A549 (cell line): Measurements from ENCODE around the gene FREY1. TPM values are rescaled to one million over a fixed set of nuclear protein-coding genes. Genes with fewer than 3 reads are reported as not detected.

ENCODE experiments used
- ATAC-seq, 2 experiments: fragments of 200-7000 bp in 1 of 2; fragments of >200 bp in 1 of 2; cut with Nextera tagmentation in 1 of 2; cut with Tn5 transposase in 1 of 2; 3 replicates each; pipeline versions ENCODE4 v1.8.0 to v1.9.1; 2018 to 2020; ENCODE audit warnings: mild to moderate bottlenecking in 1 of 2, moderate library complexity in 1 of 2
- CTCF ChIA-PET: fragments of 300-600 bp; sonication (Branson Sonifier 250); formaldehyde crosslinking; extraction: SDS; loops from one replicate; lab custom pipeline; 2021; ENCODE audit warnings: antibody characterized with exemption, inconsistent platforms; lab: Yijun Ruan, JAX
- POLR2A ChIA-PET: fragments of 350-600 bp; formaldehyde crosslinking; extraction: SDS; loops from one replicate; lab custom pipeline; 2021; ENCODE audit warnings: antibody characterized with exemption, inconsistent platforms; lab: Yijun Ruan, JAX
- DNase-seq, 2 experiments: peaks; one replicate each; pipeline versions ENCODE4 v3.0.0 to v3.0.0-alpha.2; 2011 to 2016; ENCODE audit warnings: low read depth in 1 of 2, low spot score in 1 of 2
- FAIRE-seq: peaks from 2 replicates; lab custom pipeline; 2011; peaks lifted over from hg19 to GRCh38; lab: Jason Lieb, UNC
- H3K27ac ChIP-seq, 2 experiments: fragments of >200 bp; sonication (Bioruptor Twin); formaldehyde crosslinking; 3 replicates each; pipeline ENCODE4 v1.5.1; 2016 to 2017
- H3K4me1 ChIP-seq: fragments of >200 bp; sonication (Bioruptor Twin); formaldehyde crosslinking; 3 replicates; pipeline ENCODE4 v1.6.1; 2016
- H3K4me2 ChIP-seq: fragments of >200 bp; sonication (Bioruptor Twin); formaldehyde crosslinking; 3 replicates; pipeline ENCODE4 v1.6.1; 2016
- H3K4me3 ChIP-seq: fragments of >200 bp; sonication (Bioruptor Twin); formaldehyde crosslinking; 3 replicates; pipeline ENCODE4 v1.5.1; 2016
- H3K9me3 ChIP-seq: fragments of >200 bp; sonication (Bioruptor Twin); formaldehyde crosslinking; 3 replicates; pipeline ENCODE4 v1.6.1; 2016
- CHD2 ChIP-seq: fragments of 150-350 bp; IDR thresholded peaks from 2 replicates; pipeline ENCODE4 v1.6.1; 2014; ENCODE audit warnings: low read length; ENCODE audit not compliant: partially characterized antibody
- CHD4 ChIP-seq: fragments of 200-600 bp; sonication (generic); IDR thresholded peaks from 2 replicates; pipeline ENCODE4 v1.6.1; 2016; ENCODE audit warnings: antibody characterized with exemption, mild to moderate bottlenecking, borderline replicate concordance
- EP300 ChIP-seq, 2 experiments: fragments of >200 bp; sonication (Bioruptor Twin); formaldehyde crosslinking; IDR thresholded peaks; 2 replicates in 1 of 2; 3 replicates in 1 of 2; pipeline ENCODE4 v1.6.1; 2016 to 2017
- FOSL2 ChIP-seq, 2 experiments: fragments of 450-650 bp in 1 of 2; fragments of >200 bp in 1 of 2; sonication (Bioruptor Twin) in 1 of 2; formaldehyde crosslinking; IDR thresholded peaks; 2 replicates each; pipeline versions ENCODE4 v1.5.0 to v1.6.1; 2016 to 2020; ENCODE audit warnings: mild to moderate bottlenecking in 1 of 2, moderate library complexity in 1 of 2
- FOXS1 ChIP-seq: fragments of 250-450 bp; sonication (Bioruptor Pico); IDR thresholded peaks from 2 replicates; pipeline ENCODE4 v1.5.0; 2020; ENCODE audit warnings: mild to moderate bottlenecking, moderate library complexity
- GATA3 ChIP-seq: IDR thresholded peaks from 2 replicates; pipeline ENCODE4 v1.6.1; 2012; ENCODE audit warnings: borderline replicate concordance
- HDAC2 ChIP-seq: fragments of 200-600 bp; sonication (generic); IDR thresholded peaks from 2 replicates; pipeline ENCODE4 v1.6.1; 2016
- HEYL ChIP-seq: fragments of 250-450 bp; sonication (Bioruptor Pico); IDR thresholded peaks from 2 replicates; pipeline ENCODE4 v1.8.0; 2021; ENCODE audit warnings: mild to moderate bottlenecking, moderate library complexity
- HOXA7 ChIP-seq: fragments of 250-450 bp; sonication (Bioruptor Pico); IDR thresholded peaks from 2 replicates; pipeline ENCODE4 v1.5.0; 2020; ENCODE audit warnings: mild to moderate bottlenecking, moderate library complexity
- HOXB5 ChIP-seq: fragments of 250-450 bp; sonication (Bioruptor Pico); IDR thresholded peaks from 2 replicates; pipeline ENCODE4 v1.5.0; 2020; ENCODE audit warnings: mild to moderate bottlenecking, moderate library complexity
- JUN ChIP-seq, 2 experiments: fragments of >200 bp; sonication (Bioruptor Twin); formaldehyde crosslinking; IDR thresholded peaks; 2 replicates in 1 of 2; 3 replicates in 1 of 2; pipeline ENCODE4 v1.6.1; 2016 to 2017
- KDM1A ChIP-seq: fragments of 200-600 bp; sonication (generic); IDR thresholded peaks from 2 replicates; pipeline ENCODE4 v1.6.1; 2016; ENCODE audit warnings: low read depth, mild to moderate bottlenecking
- MAFK ChIP-seq: fragments of 450-650 bp; IDR thresholded peaks from 2 replicates; pipeline ENCODE4 v1.6.1; 2014; ENCODE audit not compliant: partially characterized antibody
- MAZ ChIP-seq: fragments of 150-350 bp; IDR thresholded peaks from 2 replicates; pipeline ENCODE4 v1.6.1; 2014; ENCODE audit warnings: antibody characterized with exemption, low read depth, low read length, borderline replicate concordance
- NFE2L2 ChIP-seq: fragments of 150-350 bp; conservative IDR thresholded peaks from 2 replicates; pipeline ENCODE4 v1.6.1; 2014; ENCODE audit warnings: low read length
- POLR2A ChIP-seq: IDR thresholded peaks from 2 replicates; pipeline ENCODE4 v1.6.1; 2012; ENCODE audit warnings: mild to moderate bottlenecking, low read length
- POLR2AphosphoS2 ChIP-seq: conservative IDR thresholded peaks from 2 replicates; pipeline ENCODE4 v1.6.1; 2012; ENCODE audit warnings: low read length, improper control_type of control experiment, inconsistent platforms
- RAD21 ChIP-seq, 2 experiments: fragments of >200 bp in 1 of 2; sonication (Bioruptor Twin) in 1 of 2; formaldehyde crosslinking in 1 of 2; IDR thresholded peaks in 1 of 2; conservative IDR thresholded peaks in 1 of 2; 2 replicates in 1 of 2; 3 replicates in 1 of 2; pipeline ENCODE4 v1.6.1; 2012 to 2018; ENCODE audit warnings: inconsistent platforms in 1 of 2
- RARB ChIP-seq: fragments of 250-450 bp; sonication (Bioruptor Pico); IDR thresholded peaks from 2 replicates; pipeline ENCODE4 v1.8.0; 2021; ENCODE audit warnings: mild to moderate bottlenecking, moderate library complexity
- RCOR1 ChIP-seq: fragments of 150-350 bp; IDR thresholded peaks from 2 replicates; pipeline ENCODE4 v1.6.1; 2014; ENCODE audit warnings: antibody characterized with exemption, low read length, low read depth
- RNF2 ChIP-seq: fragments of 200-600 bp; sonication (generic); IDR thresholded peaks from 2 replicates; pipeline ENCODE4 v1.6.1; 2016; ENCODE audit warnings: low read depth, mild to moderate bottlenecking, antibody characterized with exemption, moderate library complexity, borderline replicate concordance
- SMC3 ChIP-seq: fragments of >200 bp; sonication (Bioruptor Twin); formaldehyde crosslinking; IDR thresholded peaks from 3 replicates; pipeline ENCODE4 v1.6.1; 2018; ENCODE audit warnings: inconsistent platforms
- TFCP2L1 ChIP-seq: fragments of 250-450 bp; sonication (Bioruptor Pico); IDR thresholded peaks from 2 replicates; pipeline ENCODE4 v1.5.0; 2021; ENCODE audit warnings: mild to moderate bottlenecking
- WGBS: methylation state at CpG from one replicate; pipeline ENCODE4 v1.1.6; 2017; ENCODE audit errors: missing lambda C conversion rate; 5-methylcytosine and 5-hydroxymethylcytosine counted together
- polyA plus RNA-seq, 4 experiments: library from polyadenylated mRNA; depleted of rRNA in 3 of 4; stranded (reverse); fragments of >200 nt; fragmentation: RNase III in 1 of 4; extraction: RNeasy Plus Mini Kit Qiagen cat#74134 plus additional on column Dnase treatment in 1 of 4; gene quantifications; 2 replicates in 3 of 4; 3 replicates in 1 of 4; pipeline ENCODE4 v1.2.3, GENCODE V29; 2011 to 2017
- TF ChIP-seq, protein P1 (sequence below): IDR thresholded peaks from 2 replicates; pipeline ENCODE4 v1.6.1; 2012; ENCODE audit warnings: low read depth, borderline replicate concordance
- TF ChIP-seq, protein P2 (sequence below): IDR thresholded peaks from 2 replicates; pipeline ENCODE4 v1.6.1; 2012
- TF ChIP-seq, protein P3 (sequence below): fragments of 250-450 bp; sonication (Bioruptor Pico); IDR thresholded peaks from 2 replicates; pipeline ENCODE4 v1.5.0; 2020; ENCODE audit warnings: low read depth, mild to moderate bottlenecking, moderate library complexity
- TF ChIP-seq, protein P4 (sequence below): fragments of >200 bp; sonication (Bioruptor Twin); formaldehyde crosslinking; IDR thresholded peaks from 2 replicates; pipeline ENCODE4 v1.6.1; 2016

Gene FREY1
- polyA plus RNA-seq, 2 of the 4 experiments (the other 2 are of a cell fraction): 0.17 to 0.21 TPM

DNA sequence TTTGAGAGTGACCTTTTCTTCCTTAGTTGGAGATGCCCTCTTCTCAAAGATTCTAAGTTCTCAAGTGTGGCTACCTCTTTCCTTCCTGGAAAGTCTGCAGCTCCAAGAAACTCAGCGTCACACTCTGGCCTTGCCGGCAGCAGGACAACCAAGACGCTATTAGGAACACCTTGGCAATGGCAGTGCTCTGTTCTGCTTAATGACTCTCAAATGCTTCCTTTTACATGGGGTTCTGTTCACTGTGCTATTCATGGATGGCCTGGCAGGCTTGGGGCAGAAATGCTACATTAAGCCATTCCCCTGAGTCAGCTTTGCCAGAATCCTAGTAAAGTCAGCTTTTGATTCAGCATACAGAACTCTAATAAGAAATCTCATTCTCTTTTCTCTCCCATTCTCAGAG, 41.3 kb upstream of the FREY1 start:
- no peak for TF ChIP-seq RAD21 (conservative IDR thresholded peaks at IDR 0.05 in 1 of 2, IDR thresholded peaks at IDR 0.05 in 1 of 2)
- TF ChIP-seq, protein P1, sequence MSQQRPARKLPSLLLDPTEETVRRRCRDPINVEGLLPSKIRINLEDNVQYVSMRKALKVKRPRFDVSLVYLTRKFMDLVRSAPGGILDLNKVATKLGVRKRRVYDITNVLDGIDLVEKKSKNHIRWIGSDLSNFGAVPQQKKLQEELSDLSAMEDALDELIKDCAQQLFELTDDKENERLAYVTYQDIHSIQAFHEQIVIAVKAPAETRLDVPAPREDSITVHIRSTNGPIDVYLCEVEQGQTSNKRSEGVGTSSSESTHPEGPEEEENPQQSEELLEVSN: no peak
- no peak for TF ChIP-seq POLR2AphosphoS2
- TF ChIP-seq, protein P2, sequence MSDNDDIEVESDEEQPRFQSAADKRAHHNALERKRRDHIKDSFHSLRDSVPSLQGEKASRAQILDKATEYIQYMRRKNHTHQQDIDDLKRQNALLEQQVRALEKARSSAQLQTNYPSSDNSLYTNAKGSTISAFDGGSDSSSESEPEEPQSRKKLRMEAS: no peak
- no peak for TF ChIP-seq FOSL2 (IDR thresholded peaks at IDR 0.05)
- TF ChIP-seq FOSL2 (CRISPR knock-in tag; IDR thresholded peaks at IDR 0.05): no peak
- no peak for TF ChIP-seq RCOR1
- no peak for TF ChIP-seq POLR2A
- no peak for TF ChIP-seq RARB (CRISPR knock-in tag)
- TF ChIP-seq HEYL (CRISPR knock-in tag): no peak
- no peak for TF ChIP-seq EP300 (IDR thresholded peaks at IDR 0.05)
- TF ChIP-seq, protein P3, sequence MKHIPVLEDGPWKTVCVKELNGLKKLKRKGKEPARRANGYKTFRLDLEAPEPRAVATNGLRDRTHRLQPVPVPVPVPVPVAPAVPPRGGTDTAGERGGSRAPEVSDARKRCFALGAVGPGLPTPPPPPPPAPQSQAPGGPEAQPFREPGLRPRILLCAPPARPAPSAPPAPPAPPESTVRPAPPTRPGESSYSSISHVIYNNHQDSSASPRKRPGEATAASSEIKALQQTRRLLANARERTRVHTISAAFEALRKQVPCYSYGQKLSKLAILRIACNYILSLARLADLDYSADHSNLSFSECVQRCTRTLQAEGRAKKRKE (CRISPR knock-in tag): no peak
- no peak for TF ChIP-seq RNF2
- no peak for TF ChIP-seq NFE2L2
- no peak for TF ChIP-seq MAFK
- no peak for TF ChIP-seq JUN (IDR thresholded peaks at IDR 0.05)
- no peak for TF ChIP-seq FOXS1 (CRISPR knock-in tag)
- no peak for TF ChIP-seq TFCP2L1 (CRISPR knock-in tag)
- no peak for TF ChIP-seq CHD2
- no peak for ATAC-seq
- ChIA-PET CTCF (interaction anchor here (0.6 to 5.9 kb wide), 5 partner anchors 11 to 76 kb away, joined by 3 to 47 read pairs (median 3); no protein-coding TSS in a partner anchor), POLR2A (no interaction called here)
- Histone ChIP-seq H3K4me3 (no peak overlapping the region), H3K27ac (no peak overlapping the region), H3K4me2 (no peak overlapping the region), H3K4me1 (no peaks in the 10 kb centered on the region), H3K9me3 (no peaks in the 10 kb centered on the region)
- DNase-seq: no peak
- FAIRE-seq: no peak
- 97% methylated on average over 3 of the region's 3 CpGs for WGBS

GRCh38 chr11:45947885-45948284, 40.8 kb upstream of the FREY1 start:
- H3K9me3 ChIP-seq: no peaks in the 10 kb centered on the region
- no peak for ATAC-seq
- no peak for FAIRE-seq
- H3K27ac ChIP-seq: no peak overlapping the region
- TF ChIP-seq, protein P2: no peak
- no peak for TF ChIP-seq CHD4
- DNase-seq: no peak
- H3K4me1 ChIP-seq: no peaks in the 10 kb centered on the region
- ChIA-PET POLR2A (no interaction called here), CTCF (interaction anchor here (1.1 to 5.9 kb wide), 4 partner anchors 11 to 75 kb away, joined by 3 to 47 read pairs (median 4); no protein-coding TSS in a partner anchor)
- WGBS: 90% methylated on average over 1 of the region's 1 CpG
- no peak overlapping the region for H3K4me2 ChIP-seq
- H3K4me3 ChIP-seq: no peak overlapping the region

DNA sequence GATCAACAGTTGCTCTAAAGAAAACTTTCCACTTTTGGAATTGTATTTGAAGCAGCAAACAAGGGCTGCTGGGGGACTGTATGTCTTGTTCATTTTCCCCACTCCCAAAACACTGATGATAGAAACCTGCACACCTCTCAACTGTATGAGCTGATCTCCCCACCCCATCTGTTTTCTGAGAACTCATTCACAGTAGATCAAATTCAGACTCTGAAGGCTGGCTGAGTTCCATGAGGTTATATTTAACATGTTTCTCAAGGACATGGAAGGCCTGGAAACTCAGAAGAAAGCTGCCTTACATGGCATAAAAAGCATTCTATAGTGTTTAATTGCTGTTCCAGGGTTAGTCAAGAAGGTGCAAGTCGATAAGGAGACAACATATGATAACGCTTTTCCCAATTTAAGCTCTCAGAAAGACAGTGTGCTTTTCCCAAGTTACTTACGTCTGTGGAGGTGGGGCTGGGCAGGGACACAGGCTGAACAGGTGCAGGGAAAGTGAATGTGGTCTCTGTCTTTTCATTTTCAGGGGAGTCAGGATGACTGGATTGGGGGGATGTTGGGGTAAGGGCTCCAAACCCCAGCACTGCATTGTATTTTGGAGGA, 38.4 kb upstream of the FREY1 start:
- no peak overlapping the region for H3K4me3 ChIP-seq
- 86% methylated on average over 3 of the region's 3 CpGs for WGBS
- no peak for ATAC-seq
- H3K4me2 ChIP-seq: no peak overlapping the region
- ChIA-PET POLR2A (no interaction called here), CTCF (interaction anchor here (1.3 to 1.4 kb wide), 2 partner anchors 20 to 61 kb away, joined by 4 read pairs; no protein-coding TSS in a partner anchor)
- no peak for FAIRE-seq
- no peaks in the 10 kb centered on the region for H3K9me3 ChIP-seq
- H3K27ac ChIP-seq: no peak overlapping the region
- TF ChIP-seq HDAC2 (no peak), GATA3 (no peak), SMC3 (no peak), MAFK (no peak), RCOR1 (no peak), HOXB5 (CRISPR knock-in tag) (no peak), HOXA7 (no peak), KDM1A (no peak), FOXS1 (CRISPR knock-in tag) (no peak), MAZ (no peak)
- TF ChIP-seq, protein P1: no peak
- TF ChIP-seq, protein P4, sequence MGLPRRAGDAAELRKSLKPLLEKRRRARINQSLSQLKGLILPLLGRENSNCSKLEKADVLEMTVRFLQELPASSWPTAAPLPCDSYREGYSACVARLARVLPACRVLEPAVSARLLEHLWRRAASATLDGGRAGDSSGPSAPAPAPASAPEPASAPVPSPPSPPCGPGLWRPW: no peak
- H3K4me1 ChIP-seq: no peaks in the 10 kb centered on the region
- no peak for DNase-seq
